ENCODE results near the gene JOSD1. TPM values are rescaled to one million over a fixed set of nuclear protein-coding genes. Genes with fewer than 3 reads are reported as not detected.

Gene JOSD1
- total RNA-seq, 1 experiment from 2014 or later = 84.9 TPM

DNA sequence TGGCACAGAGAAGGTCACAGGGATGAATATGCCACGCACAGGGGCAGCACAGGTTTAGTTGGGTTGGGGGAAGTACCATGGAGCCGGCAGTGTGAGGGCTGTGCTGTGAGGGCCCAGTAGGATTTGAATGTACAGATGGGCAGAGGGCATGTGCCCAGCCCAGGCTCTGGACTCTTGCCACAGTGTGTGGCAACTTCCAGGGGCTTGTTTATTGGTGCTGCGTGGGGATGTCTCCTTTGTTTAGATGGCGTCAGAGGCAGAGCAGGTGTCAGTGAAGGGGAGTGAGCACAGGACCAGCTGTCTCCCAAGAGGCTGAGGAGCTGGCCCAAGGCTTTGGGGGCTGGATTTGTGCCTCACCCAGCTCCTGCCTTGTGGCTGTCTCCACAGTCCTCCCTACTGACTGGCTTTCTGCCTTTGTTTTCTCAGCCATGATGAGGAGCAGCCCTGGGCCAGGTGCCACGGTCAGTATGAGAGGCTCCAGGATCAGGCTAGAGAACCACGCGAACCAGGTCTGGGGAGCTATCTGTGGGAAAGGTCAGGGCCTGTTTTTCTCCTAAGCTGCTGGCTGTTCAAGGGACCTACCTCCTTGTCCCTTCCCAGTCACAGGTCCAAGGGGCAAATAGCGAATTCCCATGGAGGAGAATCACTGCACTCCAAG is 33.1 kb upstream of the JOSD1 start:
- TF ChIP-seq, protein P1, sequence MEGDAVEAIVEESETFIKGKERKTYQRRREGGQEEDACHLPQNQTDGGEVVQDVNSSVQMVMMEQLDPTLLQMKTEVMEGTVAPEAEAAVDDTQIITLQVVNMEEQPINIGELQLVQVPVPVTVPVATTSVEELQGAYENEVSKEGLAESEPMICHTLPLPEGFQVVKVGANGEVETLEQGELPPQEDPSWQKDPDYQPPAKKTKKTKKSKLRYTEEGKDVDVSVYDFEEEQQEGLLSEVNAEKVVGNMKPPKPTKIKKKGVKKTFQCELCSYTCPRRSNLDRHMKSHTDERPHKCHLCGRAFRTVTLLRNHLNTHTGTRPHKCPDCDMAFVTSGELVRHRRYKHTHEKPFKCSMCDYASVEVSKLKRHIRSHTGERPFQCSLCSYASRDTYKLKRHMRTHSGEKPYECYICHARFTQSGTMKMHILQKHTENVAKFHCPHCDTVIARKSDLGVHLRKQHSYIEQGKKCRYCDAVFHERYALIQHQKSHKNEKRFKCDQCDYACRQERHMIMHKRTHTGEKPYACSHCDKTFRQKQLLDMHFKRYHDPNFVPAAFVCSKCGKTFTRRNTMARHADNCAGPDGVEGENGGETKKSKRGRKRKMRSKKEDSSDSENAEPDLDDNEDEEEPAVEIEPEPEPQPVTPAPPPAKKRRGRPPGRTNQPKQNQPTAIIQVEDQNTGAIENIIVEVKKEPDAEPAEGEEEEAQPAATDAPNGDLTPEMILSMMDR (IDR thresholded peaks at IDR 0.05; ENCODE audit: unreplicated experiment) = no peak
- Mint-ChIP-seq H3K27ac (ENCODE audit: low read depth, unreplicated experiment) (peak overlapping the region; percentile 63), H3K27me3 (ENCODE audit: insufficient read depth, unreplicated experiment) (no peaks in the 10 kb centered on the region), H3K4me3 (ENCODE audit: unreplicated experiment) (no peak overlapping the region), H3K36me3 (ENCODE audit: insufficient read depth, unreplicated experiment) (peaks cover 88% of the 10 kb centered on the region), H3K4me1 (ENCODE audit: insufficient read depth, unreplicated experiment) (peaks cover 11% of the 10 kb centered on the region), H3K9me3 (ENCODE audit: unreplicated experiment) (no peaks in the 10 kb centered on the region)
- no TSS peak for BruUV-seq (replicated peaks)
- intact Hi-C loops (cut with micrococcal nuclease) = loop anchor here (1.0 kb wide), 1 partner anchor 32 kb away; no protein-coding TSS in a partner anchor
- POLR2A ChIA-PET = interaction anchor here (0.5 to 2.6 kb wide), 8 partner anchors 9 to 59 kb away, joined by 3 to 13 read pairs (median 4); partner anchors contain the start of genes GTPBP1 and TOMM22
- DNase-seq (ENCODE audit: unreplicated experiment) = peak; percentile 51
- CTCF ChIA-PET = interaction anchor here (0.7 to 3.3 kb wide), 9 partner anchors 9 to 127 kb away, joined by 3 to 13 read pairs (median 5); no protein-coding TSS in a partner anchor

DNA sequence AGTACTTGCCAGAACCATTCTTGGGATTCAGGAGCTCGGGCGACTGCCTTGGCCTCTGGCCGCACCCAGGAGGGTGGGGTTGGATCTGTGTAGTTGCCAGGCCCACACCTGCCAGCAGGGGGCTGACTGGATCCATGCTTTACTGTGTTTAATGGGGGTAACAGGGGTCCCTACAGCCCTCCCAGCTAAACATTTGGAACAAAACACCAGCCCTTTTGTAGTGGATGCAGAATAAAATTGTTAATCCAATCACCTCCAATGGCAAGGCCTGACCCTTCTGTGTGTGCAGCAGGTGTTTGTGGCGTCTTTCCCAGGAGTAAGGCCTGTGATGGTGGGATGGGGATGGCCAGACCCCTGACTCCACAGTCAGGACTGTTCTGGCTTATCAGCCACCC is 32.6 kb upstream of the JOSD1 start:
- intact Hi-C loops (cut with micrococcal nuclease) = loop anchor here (1.0 kb wide), 1 partner anchor 33 kb away; no protein-coding TSS in a partner anchor
- peaks cover 88% of the 10 kb centered on the region for H3K36me3 Mint-ChIP-seq (ENCODE audit: insufficient read depth, unreplicated experiment)
- ChIA-PET CTCF (interaction anchor here (0.6 to 3.3 kb wide), 11 partner anchors 10 to 266 kb away, joined by 3 to 13 read pairs (median 4); no protein-coding TSS in a partner anchor), POLR2A (interaction anchor here (0.5 to 2.6 kb wide), 6 partner anchors 10 to 60 kb away, joined by 3 to 13 read pairs (median 6); partner anchors contain the start of genes GTPBP1 and TOMM22)
- DNase-seq (ENCODE audit: unreplicated experiment) = peak; percentile 49
- TF ChIP-seq, protein P1 (IDR thresholded peaks at IDR 0.05; ENCODE audit: unreplicated experiment) = peak; percentile 71
- no peaks in the 10 kb centered on the region for H3K27me3 Mint-ChIP-seq (ENCODE audit: insufficient read depth, unreplicated experiment)
- no TSS peak for BruUV-seq (replicated peaks)
- no peaks in the 10 kb centered on the region for H3K9me3 Mint-ChIP-seq (ENCODE audit: unreplicated experiment)
- no peak overlapping the region for H3K4me3 Mint-ChIP-seq (ENCODE audit: unreplicated experiment)
- peak overlapping the region; percentile 63 for H3K27ac Mint-ChIP-seq (ENCODE audit: low read depth, unreplicated experiment)
- H3K4me1 Mint-ChIP-seq (ENCODE audit: insufficient read depth, unreplicated experiment) = peaks cover 11% of the 10 kb centered on the region

DNA sequence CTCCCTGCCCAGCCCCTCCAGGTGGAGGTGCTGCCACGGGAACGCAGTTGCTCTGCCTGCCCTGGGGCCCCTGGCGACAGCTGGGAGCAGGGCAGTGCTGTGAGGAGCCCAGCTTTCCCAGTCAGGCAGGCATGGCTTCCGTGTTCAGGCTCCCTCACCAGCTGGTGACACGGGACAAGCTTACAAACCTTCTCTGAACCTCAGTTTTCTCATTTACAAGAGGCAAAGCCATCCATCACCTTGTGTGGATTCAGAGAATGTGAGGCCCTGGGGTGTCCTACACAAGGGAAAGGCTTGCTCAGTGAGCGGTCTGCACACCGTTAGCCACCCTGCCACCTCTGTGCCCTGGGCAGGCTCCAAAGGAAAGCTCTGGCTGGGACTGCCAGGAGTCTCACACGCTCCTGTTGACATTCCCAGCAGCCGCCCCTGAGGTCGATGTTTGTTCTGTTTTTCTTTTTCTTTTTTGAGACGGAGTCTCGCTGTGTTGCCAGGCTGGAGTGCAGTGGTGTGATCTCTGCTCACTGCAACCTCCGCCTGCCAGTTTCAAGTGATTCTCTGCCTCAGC is 31.6 kb upstream of the JOSD1 start:
- no peaks in the 10 kb centered on the region for H3K27me3 Mint-ChIP-seq (ENCODE audit: insufficient read depth, unreplicated experiment)
- BruUV-seq (replicated peaks) = no TSS peak
- ChIA-PET CTCF (interaction anchor here (0.5 to 3.3 kb wide), 7 partner anchors 13 to 500 kb away, joined by 3 to 13 read pairs (median 3); no protein-coding TSS in a partner anchor), POLR2A (interaction anchor here (0.6 to 2.6 kb wide), 4 partner anchors 10 to 335 kb away, joined by 3 to 13 read pairs (median 4); partner anchors contain the start of gene GTPBP1)
- TF ChIP-seq, protein P1 (IDR thresholded peaks at IDR 0.05; ENCODE audit: unreplicated experiment) = no peak
- no peak overlapping the region for H3K27ac Mint-ChIP-seq (ENCODE audit: low read depth, unreplicated experiment)
- no peak for DNase-seq (ENCODE audit: unreplicated experiment)
- no peaks in the 10 kb centered on the region for H3K9me3 Mint-ChIP-seq (ENCODE audit: unreplicated experiment)
- intact Hi-C loops (cut with micrococcal nuclease) = no loop called here
- H3K36me3 Mint-ChIP-seq (ENCODE audit: insufficient read depth, unreplicated experiment) = peaks cover 89% of the 10 kb centered on the region
- H3K4me1 Mint-ChIP-seq (ENCODE audit: insufficient read depth, unreplicated experiment) = peaks cover 9% of the 10 kb centered on the region
- H3K4me3 Mint-ChIP-seq (ENCODE audit: unreplicated experiment) = no peak overlapping the region

DNA sequence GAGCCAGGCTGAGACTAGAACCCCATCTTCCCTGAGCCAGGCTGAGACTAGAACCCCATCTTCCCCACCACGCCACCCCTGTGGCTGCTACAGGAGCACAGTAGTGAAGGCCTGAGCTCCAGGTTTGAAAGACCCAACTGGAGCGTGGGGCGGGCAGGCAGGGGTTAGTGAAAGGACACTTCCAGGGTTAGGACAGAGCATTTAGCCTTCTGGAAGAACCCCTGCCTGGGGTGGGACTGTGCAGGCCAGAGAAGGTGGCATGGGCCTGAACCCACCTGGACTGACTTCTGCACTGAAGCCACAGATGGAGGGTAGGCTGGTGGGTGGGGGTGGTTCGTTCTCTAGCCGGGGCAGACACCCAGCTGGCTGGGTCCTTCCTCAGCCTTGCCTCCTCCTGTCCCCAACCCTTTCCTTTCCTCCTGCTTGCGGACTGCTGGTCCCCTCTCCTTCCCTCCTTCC is 31.0 kb upstream of the JOSD1 start:
- intact Hi-C loops (cut with micrococcal nuclease) = no loop called here
- DNase-seq (ENCODE audit: unreplicated experiment) = no peak
- Mint-ChIP-seq H3K36me3 (ENCODE audit: insufficient read depth, unreplicated experiment) (peaks cover 91% of the 10 kb centered on the region), H3K4me3 (ENCODE audit: unreplicated experiment) (no peak overlapping the region), H3K4me1 (ENCODE audit: insufficient read depth, unreplicated experiment) (peaks cover 7% of the 10 kb centered on the region), H3K9me3 (ENCODE audit: unreplicated experiment) (no peaks in the 10 kb centered on the region), H3K27me3 (ENCODE audit: insufficient read depth, unreplicated experiment) (no peaks in the 10 kb centered on the region), H3K27ac (ENCODE audit: low read depth, unreplicated experiment) (no peak overlapping the region)
- CTCF ChIA-PET = interaction anchor here (0.7 to 3.3 kb wide), 5 partner anchors 12 to 89 kb away, joined by 3 to 13 read pairs (median 7); no protein-coding TSS in a partner anchor
- TF ChIP-seq, protein P1 (IDR thresholded peaks at IDR 0.05; ENCODE audit: unreplicated experiment) = no peak
- POLR2A ChIA-PET = interaction anchor here (1.2 kb wide), 1 partner anchor 14 kb away, joined by 3 read pairs; no protein-coding TSS in a partner anchor
- BruUV-seq (replicated peaks) = no TSS peak

Data from MCF 10A (cell line).